Keratinocyte (primary cell): ENCODE results near the gene VAV1. TPM values are rescaled to one million over a fixed set of nuclear protein-coding genes. Genes with fewer than 3 reads are reported as not detected.

ENCODE experiments used
- DNase-seq: peaks from one replicate; pipeline ENCODE4 v3.0.0-alpha.2; 2011; ENCODE audit warnings: low read depth, missing footprints, low spot score
- FAIRE-seq: peaks from 2 replicates; lab custom pipeline; 2011; peaks lifted over from hg19 to GRCh38; lab: Jason Lieb, UNC
- H2AFZ ChIP-seq: 2 replicates; pipeline ENCODE4 v1.6.0; 2012; ENCODE audit warnings: low read length, control low read depth, inconsistent platforms; ENCODE audit not compliant: control insufficient read depth
- H3K27ac ChIP-seq: 2 replicates; pipeline ENCODE4 v1.5.1; 2011; ENCODE audit warnings: low read length; ENCODE audit not compliant: control insufficient read depth, insufficient read depth
- H3K27me3 ChIP-seq: 3 replicates; pipeline ENCODE4 v1.6.0; 2011; ENCODE audit warnings: low read length; ENCODE audit not compliant: control insufficient read depth, insufficient read depth; ENCODE audit errors: extremely low read depth
- H3K36me3 ChIP-seq, 2 experiments: 2 replicates in 1 of 2; 3 replicates in 1 of 2; pipeline ENCODE4 v1.5.1; 2011; ENCODE audit warnings: low read length in 2 of 2, mild to moderate bottlenecking in 1 of 2; ENCODE audit not compliant: control insufficient read depth in 2 of 2, insufficient read depth in 2 of 2; ENCODE audit errors: extremely low read depth in 1 of 2
- H3K4me1 ChIP-seq: 3 replicates; pipeline ENCODE4 v1.5.1; 2011; ENCODE audit warnings: low read length; ENCODE audit not compliant: control insufficient read depth, insufficient read depth; ENCODE audit errors: extremely low read depth
- H3K4me2 ChIP-seq: 3 replicates; pipeline ENCODE4 v1.6.0; 2011; ENCODE audit warnings: low read depth, low read length; ENCODE audit not compliant: control insufficient read depth, insufficient read depth; ENCODE audit errors: extremely low read depth
- H3K4me3 ChIP-seq, 3 experiments: fragments of 200-600 bp in 1 of 3; sonication (generic) in 1 of 3; 2 replicates in 2 of 3; 3 replicates in 1 of 3; pipeline ENCODE4 v1.5.1; 2011 to 2016; ENCODE audit warnings: low read length in 3 of 3, mild to moderate bottlenecking in 3 of 3, control low read depth in 2 of 3, inconsistent platforms in 1 of 3, low read depth in 1 of 3, mixed read lengths in 1 of 3, mixed run types in 1 of 3, moderate library complexity in 1 of 3; ENCODE audit not compliant: control insufficient read depth in 2 of 3, insufficient read depth in 2 of 3; ENCODE audit errors: extremely low read depth in 1 of 3
- H3K79me2 ChIP-seq: 2 replicates; pipeline ENCODE4 v1.6.0; 2012; ENCODE audit warnings: low read length; ENCODE audit not compliant: control insufficient read depth, insufficient read depth
- H3K9ac ChIP-seq: 3 replicates; pipeline ENCODE4 v1.6.0; 2011; ENCODE audit warnings: low read length; ENCODE audit not compliant: control insufficient read depth, insufficient read depth; ENCODE audit errors: extremely low read depth
- H3K9me1 ChIP-seq: 3 replicates; pipeline ENCODE4 v1.6.0; 2011; ENCODE audit warnings: low read length; ENCODE audit not compliant: control insufficient read depth, insufficient read depth; ENCODE audit errors: extremely low read depth
- H3K9me3 ChIP-seq: 2 replicates; pipeline ENCODE4 v1.5.1; 2012; ENCODE audit warnings: low read depth, low read length; ENCODE audit not compliant: control insufficient read depth
- H4K20me1 ChIP-seq: 3 replicates; pipeline ENCODE4 v1.6.0; 2011; ENCODE audit warnings: low read length; ENCODE audit not compliant: control insufficient read depth, insufficient read depth; ENCODE audit errors: extremely low read depth
- CTCF ChIP-seq, 3 experiments: IDR thresholded peaks in 1 of 3; conservative IDR thresholded peaks in 1 of 3; optimal IDR thresholded peaks in 1 of 3; 2 replicates in 2 of 3; 3 replicates in 1 of 3; pipeline versions ENCODE3 to v1.5.1; 2011; ENCODE audit warnings: low read length in 3 of 3, mild to moderate bottlenecking in 3 of 3, moderate library complexity in 2 of 3, control low read depth in 1 of 3, inconsistent platforms in 1 of 3; ENCODE audit not compliant: insufficient read depth in 2 of 3; ENCODE audit errors: extremely low read depth in 1 of 3
- EZH2 ChIP-seq: IDR thresholded peaks from one replicate; pipeline ENCODE4 v1.6.1; 2012; ENCODE audit warnings: inconsistent platforms, mild to moderate bottlenecking, low read length, moderate library complexity
- dilution Hi-C: fragments of 300-500 bp; cut with MboI; formaldehyde crosslinking; loops from one replicate; pipeline ENCODE4 v1.7.0; 2020; ENCODE audit warnings: low sequenced_read_pairs; ENCODE audit not compliant: extremely low pct_ligation_motif_present
- polyA plus RNA-seq, 5 experiments: library from polyadenylated mRNA; depleted of rRNA in 3 of 5; stranded (reverse) in 3 of 5; stranded (forward) in 1 of 5; unstranded in 1 of 5; fragments of >200 nt; gene quantifications; 1 replicate in 1 of 5; 2 replicates in 3 of 5; 3 replicates in 1 of 5; pipeline versions ENCODE4 v1.2.1 to v1.2.3, GENCODE V29; 2011 to 2012; ENCODE audit warnings: missing spikeins in 2 of 5, low read depth in 1 of 5, low replicate concordance in 1 of 5

The VAV1 gene
- polyA plus RNA-seq, 1 donor (not counting 4 experiments of a cell fraction or from before 2014, with no cell fraction given) = 0.42 TPM

- Histone ChIP-seq H3K27ac (no peak overlapping the region), H3K9me3 (no peaks in the 10 kb centered on the region), H4K20me1 (peaks cover 6% of the 10 kb centered on the region), H3K27me3 (no peaks in the 10 kb centered on the region), H3K79me2 (peaks cover 3% of the 10 kb centered on the region), H3K4me3 (no peak overlapping the region), H3K36me3 (peaks cover 45 to 47% of the 10 kb centered on the region in 2 experiments), H2AFZ (no peak overlapping the region), H3K4me1 (peaks cover 6% of the 10 kb centered on the region), H3K9me1 (no peaks in the 10 kb centered on the region), H3K4me2 (no peak overlapping the region), H3K9ac (no peak overlapping the region)
- no peak for TF ChIP-seq CTCF (optimal IDR thresholded peaks at IDR 0.05 in 1 of 3, IDR thresholded peaks at IDR 0.05 in 1 of 3, conservative IDR thresholded peaks at IDR 0.05 in 1 of 3; ENCODE audit: extremely low read depth in 1 of 3, insufficient read depth in 2 of 3, low read length in 3 of 3)
- no peak for TF ChIP-seq EZH2
- DNase-seq = no peak
- dilution Hi-C loops = no loop called here
- no peak for FAIRE-seq
Observed at GRCh38 chr19:6750062-6750461, 22.4 kb upstream of the VAV1 start.

GRCh38 chr19:6751189-6751588 is 21.3 kb upstream of the VAV1 start:
- dilution Hi-C loops = no loop called here
- no peak overlapping the region for H3K4me2 ChIP-seq
- H3K27ac ChIP-seq = no peak overlapping the region
- no peaks in the 10 kb centered on the region for H3K9me1 ChIP-seq
- FAIRE-seq = no peak
- peaks cover 42 to 44% of the 10 kb centered on the region in 2 experiments for H3K36me3 ChIP-seq
- no peak for TF ChIP-seq EZH2
- no peak for DNase-seq
- peaks cover 2% of the 10 kb centered on the region for H3K79me2 ChIP-seq
- no peak overlapping the region for H3K4me3 ChIP-seq
- H2AFZ ChIP-seq = no peak overlapping the region
- peaks cover 8% of the 10 kb centered on the region for H4K20me1 ChIP-seq
- H3K9me3 ChIP-seq = no peaks in the 10 kb centered on the region
- H3K4me1 ChIP-seq = no peaks in the 10 kb centered on the region
- H3K9ac ChIP-seq = no peak overlapping the region
- H3K27me3 ChIP-seq = no peaks in the 10 kb centered on the region
